HepG2 (cell line): ENCODE data around the gene CPT1C. TPM values are rescaled to one million over a fixed set of nuclear protein-coding genes. Genes with fewer than 3 reads are reported as not detected.

Experiments used
- ARID2 ChIP-seq: sonication (generic); formaldehyde crosslinking; IDR thresholded peaks from 2 replicates; pipeline ENCODE4 v1.8.1; 2022; ENCODE audit warnings: mild to moderate bottlenecking, missing genetic modification reagents, borderline replicate concordance
- ATF1 ChIP-seq: IDR thresholded peaks from 2 replicates; pipeline ENCODE4 v1.6.1; 2016; ENCODE audit warnings: mild to moderate bottlenecking, control low read depth
- CENPX ChIP-seq: sonication (generic); formaldehyde crosslinking; IDR thresholded peaks from 2 replicates; pipeline ENCODE4 v1.9.0; 2021; ENCODE audit warnings: mild to moderate bottlenecking, missing genetic modification reagents, moderate library complexity
- ELF4 ChIP-seq: sonication (generic); formaldehyde crosslinking; IDR thresholded peaks from 2 replicates; pipeline ENCODE4 v1.5.0; 2020; ENCODE audit warnings: missing genetic modification reagents, mild to moderate bottlenecking, moderate library complexity, borderline replicate concordance
- MYNN ChIP-seq: sonication (generic); formaldehyde crosslinking; IDR thresholded peaks from 2 replicates; pipeline ENCODE4 v1.4.0; 2020; ENCODE audit warnings: mild to moderate bottlenecking, low read depth, missing genetic modification reagents
- NCOA2 ChIP-seq: sonication (generic); formaldehyde crosslinking; IDR thresholded peaks from 2 replicates; pipeline ENCODE4 v1.8.0; 2022; ENCODE audit warnings: inconsistent platforms
- NFAT5 ChIP-seq: sonication (generic); formaldehyde crosslinking; IDR thresholded peaks from 2 replicates; pipeline ENCODE4 v1.4.0; 2020; ENCODE audit warnings: missing genetic modification reagents
- ONECUT2 ChIP-seq: sonication (generic); formaldehyde crosslinking; IDR thresholded peaks from 2 replicates; pipeline ENCODE4 v1.4.0; 2020; ENCODE audit warnings: missing genetic modification reagents
- RBM22 ChIP-seq: fragments of 200-400 bp; formaldehyde crosslinking; optimal IDR thresholded peaks from 2 replicates; pipeline ENCODE3; 2017; ENCODE audit warnings: mild to moderate bottlenecking, low read length, moderate library complexity
- SMAD3 ChIP-seq: sonication (generic); formaldehyde crosslinking; IDR thresholded peaks from 2 replicates; pipeline ENCODE4 v1.4.0; 2020; ENCODE audit warnings: missing genetic modification reagents
- SNRNP70 ChIP-seq: fragments of 200-400 bp; formaldehyde crosslinking; IDR thresholded peaks from 2 replicates; pipeline ENCODE4 v1.6.1; 2017; ENCODE audit warnings: mild to moderate bottlenecking, low read depth, low read length, moderate library complexity
- SRY ChIP-seq: sonication (generic); formaldehyde crosslinking; IDR thresholded peaks from 2 replicates; pipeline ENCODE4 v1.8.0; 2022; ENCODE audit warnings: mild to moderate bottlenecking, missing genetic modification reagents
- TOE1 ChIP-seq: sonication (generic); formaldehyde crosslinking; IDR thresholded peaks from 2 replicates; pipeline ENCODE4 v1.4.0; 2020; ENCODE audit warnings: mild to moderate bottlenecking, missing genetic modification reagents
- ZBTB8A ChIP-seq: sonication (generic); formaldehyde crosslinking; IDR thresholded peaks from 2 replicates; pipeline ENCODE4 v1.4.0; 2020; ENCODE audit warnings: mild to moderate bottlenecking, low read depth, missing genetic modification reagents, borderline replicate concordance
- ZFAT ChIP-seq: sonication (generic); formaldehyde crosslinking; conservative IDR thresholded peaks from 2 replicates; pipeline ENCODE4 v1.8.1; 2023; ENCODE audit warnings: missing genetic modification reagents, inconsistent platforms
- ZFP41 ChIP-seq: sonication (generic); formaldehyde crosslinking; IDR thresholded peaks from 2 replicates; pipeline ENCODE4 v1.4.0; 2020; ENCODE audit warnings: mild to moderate bottlenecking, missing genetic modification reagents, borderline replicate concordance
- ZNF549 ChIP-seq: sonication (generic); formaldehyde crosslinking; IDR thresholded peaks from 2 replicates; pipeline ENCODE4 v1.5.0; 2020; ENCODE audit warnings: missing genetic modification reagents
- ZNF629 ChIP-seq: sonication (generic); formaldehyde crosslinking; conservative IDR thresholded peaks from 2 replicates; pipeline ENCODE4 v1.5.0; 2020; ENCODE audit warnings: missing genetic modification reagents
- ZNF644 ChIP-seq: IDR thresholded peaks from 2 replicates; pipeline ENCODE4 v1.6.1; 2016; ENCODE audit warnings: low read depth
- ZNF709 ChIP-seq: sonication (generic); formaldehyde crosslinking; IDR thresholded peaks from 2 replicates; pipeline ENCODE4 v1.5.0; 2020; ENCODE audit warnings: mild to moderate bottlenecking, missing genetic modification reagents
- ZNF720 ChIP-seq: sonication (generic); formaldehyde crosslinking; IDR thresholded peaks from 2 replicates; pipeline ENCODE4 v1.4.0; 2020; ENCODE audit warnings: missing genetic modification reagents
- polyA plus RNA-seq, 8 experiments: library from polyadenylated mRNA; depleted of rRNA in 3 of 8; stranded (reverse) in 7 of 8; unstranded in 1 of 8; fragments of >200 nt; fragmentation: Illumina TruSeq in 4 of 8; extraction: Trizol in 4 of 8; gene quantifications; 2 replicates each; pipeline versions ENCODE4 v1.2.1 to v1.2.3, GENCODE V29; 2011 to 2016; ENCODE audit warnings: low read depth in 4 of 8, missing spikeins in 1 of 8, mixed read lengths in 1 of 8; ENCODE audit not compliant: insufficient read depth in 1 of 8
- total RNA-seq, 5 experiments: library from RNA; depleted of rRNA; stranded (reverse); fragments of >200 nt; fragmentation: Illumina TruSeq; extraction: Trizol; gene quantifications; 2 replicates each; pipeline ENCODE4 v1.2.3, GENCODE V29; 2016; ENCODE audit warnings: low read depth in 1 of 5
- TF ChIP-seq, protein P1 (sequence below): sonication (generic); formaldehyde crosslinking; IDR thresholded peaks from 2 replicates; pipeline ENCODE4 v1.5.0; 2020; ENCODE audit warnings: missing genetic modification reagents
- TF ChIP-seq, protein P2 (sequence below): sonication (generic); formaldehyde crosslinking; IDR thresholded peaks from 2 replicates; pipeline ENCODE4 v1.4.0; 2020; ENCODE audit warnings: mild to moderate bottlenecking, missing genetic modification reagents

CPT1C gene
- total and polyA plus RNA-seq, 2 of the 13 experiments (the other 11 are each of a cell fraction or from before 2014, with no cell fraction given): 0.18 TPM; not detected in 1

GRCh38 chr19:49672131-49672919 lies 18.6 kb upstream of the CPT1C start (continued):
- TF ChIP-seq ARID2 (CRISPR knock-in tag) (no peak), ZFP41 (CRISPR knock-in tag) (no peak), NFAT5 (CRISPR knock-in tag) (no peak), SMAD3 (CRISPR knock-in tag) (peak; percentile 71; the same call in 1 of the 2 replicates), ELF4 (no peak), CENPX (CRISPR knock-in tag) (no peak), MYNN (CRISPR knock-in tag) (no peak), ZNF720 (CRISPR knock-in tag) (no peak), ZNF549 (CRISPR knock-in tag) (no peak), ZNF644 (CRISPR knock-in tag) (0 out of 2 replicates have a peak, but pooled peaks have one; percentile 36), TOE1 (no peak), ZBTB8A (CRISPR knock-in tag) (no peak), ONECUT2 (no peak), ZNF629 (CRISPR knock-in tag) (peak; percentile 54), NCOA2 (CRISPR knock-in tag) (no peak; the same call in 1 of the 2 replicates), ZNF709 (0 out of 2 replicates have a peak, but pooled peaks have one; percentile 58), ATF1 (no peak), ZFAT (CRISPR knock-in tag) (no peak), SRY (no peak), SNRNP70 (no peak), RBM22 (no peak)
- TF ChIP-seq, protein P1, sequence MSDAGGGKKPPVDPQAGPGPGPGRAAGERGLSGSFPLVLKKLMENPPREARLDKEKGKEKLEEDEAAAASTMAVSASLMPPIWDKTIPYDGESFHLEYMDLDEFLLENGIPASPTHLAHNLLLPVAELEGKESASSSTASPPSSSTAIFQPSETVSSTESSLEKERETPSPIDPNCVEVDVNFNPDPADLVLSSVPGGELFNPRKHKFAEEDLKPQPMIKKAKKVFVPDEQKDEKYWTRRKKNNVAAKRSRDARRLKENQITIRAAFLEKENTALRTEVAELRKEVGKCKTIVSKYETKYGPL (CRISPR knock-in tag): no peak
- TF ChIP-seq, protein P2, sequence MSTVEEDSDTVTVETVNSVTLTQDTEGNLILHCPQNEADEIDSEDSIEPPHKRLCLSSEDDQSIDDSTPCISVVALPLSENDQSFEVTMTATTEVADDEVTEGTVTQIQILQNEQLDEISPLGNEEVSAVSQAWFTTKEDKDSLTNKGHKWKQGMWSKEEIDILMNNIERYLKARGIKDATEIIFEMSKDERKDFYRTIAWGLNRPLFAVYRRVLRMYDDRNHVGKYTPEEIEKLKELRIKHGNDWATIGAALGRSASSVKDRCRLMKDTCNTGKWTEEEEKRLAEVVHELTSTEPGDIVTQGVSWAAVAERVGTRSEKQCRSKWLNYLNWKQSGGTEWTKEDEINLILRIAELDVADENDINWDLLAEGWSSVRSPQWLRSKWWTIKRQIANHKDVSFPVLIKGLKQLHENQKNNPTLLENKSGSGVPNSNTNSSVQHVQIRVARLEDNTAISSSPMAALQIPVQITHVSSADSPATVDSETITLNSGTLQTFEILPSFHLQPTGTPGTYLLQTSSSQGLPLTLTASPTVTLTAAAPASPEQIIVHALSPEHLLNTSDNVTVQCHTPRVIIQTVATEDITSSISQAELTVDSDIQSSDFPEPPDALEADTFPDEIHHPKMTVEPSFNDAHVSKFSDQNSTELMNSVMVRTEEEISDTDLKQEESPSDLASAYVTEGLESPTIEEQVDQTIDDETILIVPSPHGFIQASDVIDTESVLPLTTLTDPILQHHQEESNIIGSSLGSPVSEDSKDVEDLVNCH (CRISPR knock-in tag): no peak
